PFSK-1 (cell line): ENCODE data around the gene EXD3.

ENCODE experiments used
- FOXP2 ChIP-seq: optimal IDR thresholded peaks from 2 replicates; pipeline ENCODE3; 2011; ENCODE audit warnings: borderline replicate concordance, control low read depth, inconsistent platforms; ENCODE audit not compliant: insufficient read depth; ENCODE audit errors: extremely low read length, extremely low read depth
- POLR2AphosphoS5 ChIP-seq: IDR thresholded peaks from 2 replicates; pipeline ENCODE4 v1.6.1; 2012; ENCODE audit warnings: low read depth, mild to moderate bottlenecking, control low read depth, low read length, moderate library complexity
- REST ChIP-seq, 2 experiments: IDR thresholded peaks; 2 replicates each; pipeline versions ENCODE4 v1.6.1 to v1.8.0; 2011 to 2012; ENCODE audit warnings: low read depth in 2 of 2, low read length in 2 of 2, control low read depth in 1 of 2, inconsistent platforms in 1 of 2, mild to moderate bottlenecking in 1 of 2, moderate library complexity in 1 of 2; ENCODE audit not compliant: insufficient read depth in 1 of 2
- SIN3A ChIP-seq: IDR thresholded peaks from 2 replicates; pipeline ENCODE4 v1.6.1; 2012; ENCODE audit warnings: mild to moderate bottlenecking, low read length, moderate library complexity, borderline replicate concordance; ENCODE audit not compliant: insufficient read depth
- TAF1 ChIP-seq: IDR thresholded peaks from 2 replicates; pipeline ENCODE4 v1.6.1; 2012; ENCODE audit warnings: low read length, control low read depth, borderline replicate concordance; ENCODE audit not compliant: insufficient read depth

EXD3 gene

GRCh38 chr9:137465720-137466388, 42.9 kb upstream of the EXD3 start:
- TF ChIP-seq POLR2AphosphoS5 (no peak), SIN3A (no peak), REST (IDR thresholded peaks at IDR 0.05; ENCODE audit: insufficient read depth in 1 of 2, low read depth in 2 of 2, low read length in 2 of 2) (no peak), FOXP2 (no peak), TAF1 (no peak)

DNA sequence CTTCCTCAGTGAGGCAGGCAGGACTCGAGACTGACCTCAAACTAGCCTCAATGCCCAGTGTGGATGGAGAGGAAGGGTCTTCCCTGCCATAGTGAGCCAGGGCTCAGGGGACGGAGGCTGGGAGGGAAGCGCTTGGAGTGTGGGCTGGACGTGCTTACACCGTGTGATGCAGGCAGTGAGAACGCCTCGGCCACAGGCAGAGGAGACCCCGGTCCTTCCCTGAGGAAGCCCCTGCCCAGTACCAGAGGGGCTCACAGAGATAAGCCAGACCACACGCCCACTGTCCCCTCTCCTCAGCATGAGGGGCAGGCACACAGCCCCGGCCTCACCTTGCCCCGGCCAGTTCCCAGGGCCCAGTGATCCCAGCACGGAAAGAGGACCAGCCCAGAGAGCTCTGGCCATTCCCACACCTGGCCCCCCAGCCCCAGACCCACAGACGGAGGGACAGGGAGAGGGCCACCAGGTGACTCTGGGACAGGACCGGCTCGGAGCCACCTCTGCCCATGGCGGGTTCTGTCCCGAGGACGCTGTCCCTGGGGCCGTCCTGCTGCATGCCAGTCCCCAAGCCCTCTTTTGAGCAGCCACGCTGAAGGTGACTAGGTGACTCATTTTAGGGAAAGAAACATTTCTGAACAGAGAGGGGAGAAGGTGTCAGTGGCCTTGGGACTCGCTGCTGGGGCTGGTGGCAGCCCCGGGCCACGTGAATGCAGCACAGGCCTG, 42.2 kb upstream of the EXD3 start:
- TF ChIP-seq SIN3A (no peak), FOXP2 (no peak), TAF1 (no peak), REST (IDR thresholded peaks at IDR 0.05; ENCODE audit: insufficient read depth in 1 of 2, low read depth in 2 of 2, low read length in 2 of 2) (no peak), POLR2AphosphoS5 (no peak)

- TF ChIP-seq FOXP2: no peak
- no peak for TF ChIP-seq SIN3A
- no peak for TF ChIP-seq REST (IDR thresholded peaks at IDR 0.05; ENCODE audit: insufficient read depth in 1 of 2, low read depth in 2 of 2, low read length in 2 of 2)
- TF ChIP-seq POLR2AphosphoS5: no peak
- TF ChIP-seq TAF1: no peak
Measured at GRCh38 chr9:137464291-137464999, 41.5 kb upstream of the EXD3 start.

DNA sequence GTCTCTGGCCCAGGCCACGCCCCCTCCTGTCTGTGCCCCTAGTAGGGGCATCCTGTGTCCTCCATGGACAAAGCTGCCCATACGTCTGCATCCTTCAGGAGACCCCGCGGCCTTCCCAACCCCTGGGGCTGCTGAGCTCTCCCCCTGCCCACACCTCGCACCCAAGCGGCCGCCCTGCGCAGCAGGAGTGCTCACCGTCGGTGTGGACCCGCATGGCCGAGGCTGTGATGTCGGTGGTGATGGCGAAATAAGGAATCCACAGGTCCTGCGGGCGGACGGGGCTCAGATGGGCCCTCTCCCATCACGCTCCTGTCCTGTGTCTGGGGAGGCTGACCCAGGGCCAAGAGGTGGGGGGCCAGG, 40.9 kb upstream of the EXD3 start:
- TF ChIP-seq REST (IDR thresholded peaks at IDR 0.05; ENCODE audit: insufficient read depth in 1 of 2, low read depth in 2 of 2, low read length in 2 of 2): no peak
- no peak for TF ChIP-seq FOXP2
- no peak for TF ChIP-seq SIN3A
- TF ChIP-seq TAF1: no peak
- no peak for TF ChIP-seq POLR2AphosphoS5
